Measurements from ENCODE around the gene LSM6.

Gene LSM6

DNA sequence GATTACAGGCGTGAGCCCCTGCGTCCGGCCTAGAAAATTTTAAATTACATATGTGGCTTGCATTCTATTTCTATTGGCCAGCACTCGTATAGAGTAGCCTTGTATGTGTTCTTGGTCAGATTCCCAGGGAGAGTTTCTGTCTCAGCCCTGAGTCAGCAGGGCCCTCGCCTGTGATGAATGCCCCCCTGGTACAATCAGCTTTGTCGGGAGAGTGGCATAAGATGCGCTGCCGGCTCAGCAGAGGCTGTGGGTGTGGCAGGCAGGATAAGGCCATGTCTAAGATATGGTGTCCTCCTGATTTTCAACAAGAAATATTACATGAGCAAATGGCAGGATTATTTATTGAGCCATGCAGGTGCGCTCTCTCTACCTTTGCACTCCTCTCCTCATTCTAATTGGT lies 37.3 kb downstream of the LSM6 start:
- TF ChIP-seq, protein P1, sequence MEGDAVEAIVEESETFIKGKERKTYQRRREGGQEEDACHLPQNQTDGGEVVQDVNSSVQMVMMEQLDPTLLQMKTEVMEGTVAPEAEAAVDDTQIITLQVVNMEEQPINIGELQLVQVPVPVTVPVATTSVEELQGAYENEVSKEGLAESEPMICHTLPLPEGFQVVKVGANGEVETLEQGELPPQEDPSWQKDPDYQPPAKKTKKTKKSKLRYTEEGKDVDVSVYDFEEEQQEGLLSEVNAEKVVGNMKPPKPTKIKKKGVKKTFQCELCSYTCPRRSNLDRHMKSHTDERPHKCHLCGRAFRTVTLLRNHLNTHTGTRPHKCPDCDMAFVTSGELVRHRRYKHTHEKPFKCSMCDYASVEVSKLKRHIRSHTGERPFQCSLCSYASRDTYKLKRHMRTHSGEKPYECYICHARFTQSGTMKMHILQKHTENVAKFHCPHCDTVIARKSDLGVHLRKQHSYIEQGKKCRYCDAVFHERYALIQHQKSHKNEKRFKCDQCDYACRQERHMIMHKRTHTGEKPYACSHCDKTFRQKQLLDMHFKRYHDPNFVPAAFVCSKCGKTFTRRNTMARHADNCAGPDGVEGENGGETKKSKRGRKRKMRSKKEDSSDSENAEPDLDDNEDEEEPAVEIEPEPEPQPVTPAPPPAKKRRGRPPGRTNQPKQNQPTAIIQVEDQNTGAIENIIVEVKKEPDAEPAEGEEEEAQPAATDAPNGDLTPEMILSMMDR (IDR thresholded peaks at IDR 0.05), result no peak
- no peaks in the 10 kb centered on the region for H3K36me3 ChIP-seq
- peaks cover 27% of the 10 kb centered on the region for H3K27me3 ChIP-seq
- H3K4me1 ChIP-seq (ENCODE audit: control insufficient read depth in 1 of 2, insufficient read depth in 1 of 2, low read depth in 1 of 2, low read length in 1 of 2), result no peaks in the 10 kb centered on the region
- no peak overlapping the region for H3K4me3 ChIP-seq (ENCODE audit: low read depth in 1 of 2, low read length in 1 of 2)
- H3K27ac ChIP-seq, result no peak overlapping the region
- H3K9me3 ChIP-seq, result no peaks in the 10 kb centered on the region

DNA sequence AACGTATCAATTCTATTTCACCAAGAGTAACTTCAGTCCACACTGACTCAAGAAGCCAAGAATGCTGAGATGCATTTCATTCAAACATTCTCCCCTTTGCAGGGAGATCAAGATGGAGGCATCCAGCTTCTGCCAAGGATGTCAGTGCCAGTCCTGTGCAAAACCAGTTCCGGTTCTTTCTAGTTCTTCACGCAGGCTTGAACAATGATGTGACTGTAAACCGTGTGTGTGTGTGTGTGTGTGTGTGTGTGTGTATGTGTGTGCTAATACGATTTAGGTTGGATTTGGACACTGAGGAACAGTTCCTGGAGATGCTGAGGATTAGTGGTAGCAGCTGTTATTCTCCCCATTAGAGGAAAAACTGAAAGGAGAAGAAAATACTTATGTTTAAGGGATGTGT lies 38.7 kb downstream of the LSM6 start, which contains the start of gene REELD1:
Gene REELD1, plus strand, starts transcription at position 301 of the 400 bp plus-strand sequence. CDS start 2,415 bp downstream, outside the sequence.
- Histone ChIP-seq H3K27ac (no peak within 1 kb of the TSS), H3K4me1 (ENCODE audit: control insufficient read depth in 1 of 2, insufficient read depth in 1 of 2, low read depth in 1 of 2, low read length in 1 of 2) (no peaks in the 10 kb centered on the region), H3K27me3 (peaks cover 20% of the 10 kb centered on the region), H3K36me3 (no peaks in the 10 kb centered on the region), H3K9me3 (no peaks in the 10 kb centered on the region), H3K4me3 (ENCODE audit: low read depth in 1 of 2, low read length in 1 of 2) (no peak within 1 kb of the TSS)
- TF ChIP-seq, protein P1 (IDR thresholded peaks at IDR 0.05), result no peak

DNA sequence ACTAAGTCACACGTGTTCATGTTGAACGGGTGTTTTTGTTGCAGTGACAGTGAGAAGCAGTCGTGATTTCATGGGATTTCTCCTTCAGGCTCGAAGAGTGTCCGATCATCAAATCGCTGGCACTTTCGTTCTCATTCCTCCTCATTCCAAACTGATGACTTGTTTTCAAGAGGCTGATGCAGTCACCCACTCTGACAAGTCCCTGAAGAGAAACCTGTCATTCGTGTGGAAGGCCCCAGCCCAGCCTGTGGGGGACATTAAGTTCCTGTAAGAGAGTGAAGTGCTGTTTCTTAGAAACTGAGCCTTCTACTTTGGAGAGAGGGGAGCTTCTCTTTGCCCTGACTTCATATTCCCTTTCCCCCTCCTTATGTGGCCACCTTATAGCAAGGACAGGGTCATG lies 46.8 kb downstream of the LSM6 start:
- no peak overlapping the region for H3K27ac ChIP-seq

DNA sequence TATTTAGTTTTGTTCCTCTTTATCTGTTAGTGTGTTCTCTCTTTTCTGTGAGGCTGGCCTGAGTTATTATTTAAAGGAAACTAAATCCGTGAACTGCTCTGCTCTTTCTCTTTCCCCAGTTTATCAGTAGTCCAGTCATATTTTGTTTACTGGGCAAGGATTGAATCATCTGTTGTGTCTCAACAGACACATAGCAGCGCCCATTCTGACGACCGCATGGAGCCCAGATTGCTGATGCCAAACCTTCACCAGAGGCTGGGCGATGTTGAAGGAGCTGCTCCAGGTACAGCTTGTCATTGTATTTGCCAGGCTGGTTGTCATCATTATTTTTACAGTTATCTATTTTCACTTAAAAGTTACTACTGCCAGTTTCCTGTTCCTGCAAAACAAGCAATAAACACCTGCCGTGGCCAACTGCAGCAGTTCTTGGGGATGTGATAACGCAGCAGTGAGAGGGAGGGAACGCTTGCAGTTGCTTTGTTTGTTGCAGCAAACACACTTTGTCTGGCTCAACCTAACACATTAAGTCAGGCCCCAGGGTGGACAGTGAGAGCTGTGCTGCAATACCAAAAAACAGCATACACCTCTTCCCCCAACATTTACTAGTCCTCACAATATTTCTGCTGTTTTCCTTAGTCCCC lies 48.9 kb downstream of the LSM6 start:
- H3K4me1 ChIP-seq (ENCODE audit: control insufficient read depth in 1 of 2, insufficient read depth in 1 of 2, low read depth in 1 of 2, low read length in 1 of 2), result no peaks in the 10 kb centered on the region
- TF ChIP-seq, protein P1 (IDR thresholded peaks at IDR 0.05), result no peak
- no peaks in the 10 kb centered on the region for H3K9me3 ChIP-seq
- no peaks in the 10 kb centered on the region for H3K36me3 ChIP-seq
- H3K4me3 ChIP-seq (ENCODE audit: low read depth in 1 of 2, low read length in 1 of 2), result no peak overlapping the region
- H3K27ac ChIP-seq, result no peak overlapping the region
- H3K27me3 ChIP-seq, result peaks cover 25% of the 10 kb centered on the region

More for the DNA sequence above, 46.8 kb downstream of the LSM6 start:
- Histone ChIP-seq H3K4me3 (ENCODE audit: low read depth in 1 of 2, low read length in 1 of 2) (no peak overlapping the region), H3K4me1 (ENCODE audit: control insufficient read depth in 1 of 2, insufficient read depth in 1 of 2, low read depth in 1 of 2, low read length in 1 of 2) (no peaks in the 10 kb centered on the region), H3K9me3 (no peaks in the 10 kb centered on the region), H3K36me3 (no peaks in the 10 kb centered on the region), H3K27me3 (peaks cover 15% of the 10 kb centered on the region)
- TF ChIP-seq, protein P1 (IDR thresholded peaks at IDR 0.05), result no peak

DNA sequence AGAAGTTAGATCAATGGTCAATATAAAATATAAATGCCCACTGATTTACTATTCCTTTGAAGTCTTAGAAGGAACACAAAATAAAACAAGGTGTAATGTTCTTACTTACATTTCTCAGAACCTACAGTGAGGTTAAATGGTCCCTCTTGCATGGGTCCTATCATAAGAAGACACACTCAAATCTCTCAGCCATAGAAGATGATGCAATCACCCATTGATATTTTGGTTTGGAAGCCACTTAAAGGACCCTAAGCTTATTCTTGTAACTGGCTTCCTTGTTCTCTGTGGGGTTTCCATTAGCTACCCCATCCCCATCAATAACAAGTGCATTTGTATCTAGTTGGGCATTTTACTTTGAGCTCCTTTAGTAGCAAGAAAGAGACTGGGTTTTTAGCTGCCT lies 53.9 kb downstream of the LSM6 start:
- Histone ChIP-seq H3K9me3 (no peaks in the 10 kb centered on the region), H3K27me3 (peaks cover 30% of the 10 kb centered on the region), H3K4me1 (ENCODE audit: control insufficient read depth in 1 of 2, insufficient read depth in 1 of 2, low read depth in 1 of 2, low read length in 1 of 2) (peaks cover 0 to 7% of the 10 kb centered on the region in 2 experiments), H3K36me3 (no peaks in the 10 kb centered on the region), H3K27ac (no peak overlapping the region), H3K4me3 (ENCODE audit: low read depth in 1 of 2, low read length in 1 of 2) (no peak overlapping the region)
- TF ChIP-seq, protein P1 (IDR thresholded peaks at IDR 0.05), result no peak

Measured in neutrophil (primary cell).